GM12878 (cell line): ENCODE measurements around the gene NLN. TPM values are rescaled to one million over a fixed set of nuclear protein-coding genes. Genes with fewer than 3 reads are reported as not detected.

Experiments used
- ATAC-seq: fragments of 200-7000 bp; cut with Tn5 transposase; 3 replicates; pipeline ENCODE4 v1.9.1; 2020; ENCODE audit warnings: mild to moderate bottlenecking, moderate library complexity
- BruUV-seq: library from RNA; stranded (reverse); fragments of 400-500 nt; replicated peaks from 2 replicates; lab custom pipeline; 2021; lab: Mats Ljungman, UMichigan
- CTCF ChIA-PET: fragments of 300-600 bp; sonication (Branson Sonifier 250); formaldehyde crosslinking; extraction: SDS; loops from one replicate; lab custom pipeline; 2021; ENCODE audit warnings: inconsistent platforms; lab: Yijun Ruan, JAX
- POLR2A ChIA-PET: fragments of 350-600 bp; formaldehyde crosslinking; extraction: SDS; loops from one replicate; lab custom pipeline; 2021; ENCODE audit warnings: inconsistent platforms; lab: Charles Lee
- RAD21 ChIA-PET: fragments of 300-600 bp; sonication (Branson Sonifier 250); formaldehyde crosslinking; loops from one replicate; lab custom pipeline; 2023; ENCODE audit warnings: antibody characterized with exemption; ENCODE audit not compliant: unreplicated experiment; lab: Charles Lee
- SMC1A ChIA-PET: fragments of 300-600 bp; sonication (Branson Sonifier 250); formaldehyde crosslinking; loops from one replicate; lab custom pipeline; 2023; ENCODE audit not compliant: unreplicated experiment, uncharacterized antibody; lab: Charles Lee
- DNase-seq: peaks from one replicate; pipeline ENCODE4 v3.0.0-alpha.2; 2011; ENCODE audit warnings: low read depth, low spot score
- FAIRE-seq: peaks from 3 replicates; lab custom pipeline; 2011; peaks lifted over from hg19 to GRCh38; lab: Jason Lieb, UNC
- H2AFZ ChIP-seq: 2 replicates; pipeline ENCODE4 v1.6.0; 2011; ENCODE audit warnings: low read depth, low read length, control low read depth; ENCODE audit not compliant: control insufficient read depth
- H3K27ac ChIP-seq: 2 replicates; pipeline ENCODE4 v1.5.1; 2011; ENCODE audit warnings: control low read depth; ENCODE audit not compliant: control insufficient read depth, insufficient read depth
- H3K27me3 ChIP-seq, 2 experiments: replicated peaks in 1 of 2; 2 replicates each; pipeline versions ENCODE4 v1.6.0 to v1.6.1; 2011; ENCODE audit warnings: low read length in 1 of 2; ENCODE audit not compliant: control insufficient read depth in 2 of 2, insufficient read depth in 2 of 2
- H3K36me3 ChIP-seq, 2 experiments: 2 replicates each; pipeline ENCODE4 v1.5.1; 2011; ENCODE audit warnings: low read length in 1 of 2; ENCODE audit not compliant: control insufficient read depth in 2 of 2, insufficient read depth in 2 of 2
- H3K4me1 ChIP-seq: 2 replicates; pipeline ENCODE4 v1.6.1; 2011; ENCODE audit warnings: mild to moderate bottlenecking, low read length, moderate library complexity, mixed read lengths; ENCODE audit not compliant: control insufficient read depth, insufficient read depth
- H3K4me2 ChIP-seq: 2 replicates; pipeline ENCODE4 v1.6.0; 2011; ENCODE audit warnings: control low read depth; ENCODE audit not compliant: control insufficient read depth, insufficient read depth
- H3K4me3 ChIP-seq: fragments of 200-600 bp; sonication (generic); 2 replicates; pipeline ENCODE4 v1.5.1; 2016
- H3K79me2 ChIP-seq: 2 replicates; pipeline ENCODE4 v1.6.0; 2011; ENCODE audit warnings: low read length; ENCODE audit not compliant: control insufficient read depth, insufficient read depth
- H3K9ac ChIP-seq: 2 replicates; pipeline ENCODE4 v1.8.0; 2011; ENCODE audit warnings: low read length, control low read depth, mixed read lengths; ENCODE audit not compliant: control insufficient read depth, insufficient read depth
- H3K9me3 ChIP-seq: replicated peaks from 3 replicates; pipeline ENCODE4 v1.5.1; 2011; ENCODE audit warnings: mild to moderate bottlenecking, low read length; ENCODE audit not compliant: control insufficient read depth, insufficient read depth
- H4K20me1 ChIP-seq: 2 replicates; pipeline ENCODE4 v1.6.0; 2011; ENCODE audit not compliant: control insufficient read depth, insufficient read depth
- ASH2L ChIP-seq: fragments of 300-600, 200-600 bp; sonication (generic); IDR thresholded peaks from 2 replicates; pipeline ENCODE4 v1.6.1; 2017; ENCODE audit warnings: low read depth, mild to moderate bottlenecking, borderline replicate concordance
- BACH1 ChIP-seq: fragments of 450-650 bp; IDR thresholded peaks from 2 replicates; pipeline ENCODE4 v1.6.1; 2017; ENCODE audit warnings: mild to moderate bottlenecking, borderline replicate concordance
- BHLHE40 ChIP-seq, 2 experiments: fragments of 450-650 bp in 1 of 2; IDR thresholded peaks; 2 replicates each; pipeline ENCODE4 v1.6.1; 2011 to 2017; ENCODE audit warnings: low read depth in 2 of 2, borderline replicate concordance in 1 of 2, improper control_type of control experiment in 1 of 2, low read length in 1 of 2, mild to moderate bottlenecking in 1 of 2
- EED ChIP-seq: sonication (generic); IDR thresholded peaks from 2 replicates; pipeline ENCODE4 v1.6.1; 2016; ENCODE audit warnings: antibody characterized with exemption, low read depth
- IRF4 ChIP-seq: IDR thresholded peaks from 2 replicates; pipeline ENCODE4 v1.6.1; 2011; ENCODE audit warnings: low read depth, low read length
- JUND ChIP-seq: IDR thresholded peaks from 2 replicates; pipeline ENCODE4 v1.6.1; 2012; ENCODE audit warnings: low read depth, mild to moderate bottlenecking, low read length, improper control_type of control experiment, moderate library complexity
- POLR2A ChIP-seq: IDR thresholded peaks from 2 replicates; pipeline ENCODE4 v1.6.1; 2011; ENCODE audit warnings: low read depth, mild to moderate bottlenecking, low read length
- RBBP5 ChIP-seq: fragments of 200-600 bp; sonication (generic); conservative IDR thresholded peaks from 2 replicates; pipeline ENCODE4 v1.6.1; 2016
- SIX5 ChIP-seq: IDR thresholded peaks from 2 replicates; pipeline ENCODE4 v1.6.1; 2011; ENCODE audit warnings: mild to moderate bottlenecking, low read depth, low read length, moderate library complexity; ENCODE audit not compliant: severe bottlenecking
- SRF ChIP-seq, 2 experiments: IDR thresholded peaks; 2 replicates each; pipeline ENCODE4 v1.6.1; 2011; ENCODE audit warnings: low read depth in 2 of 2, low read length in 2 of 2, mild to moderate bottlenecking in 1 of 2, moderate library complexity in 1 of 2
- SUZ12 ChIP-seq: fragments of 200-600 bp; sonication (generic); IDR thresholded peaks from one replicate; pipeline ENCODE4 v1.6.1; 2018; ENCODE audit warnings: antibody characterized with exemption, mild to moderate bottlenecking; ENCODE audit not compliant: unreplicated experiment
- TCF3 ChIP-seq: IDR thresholded peaks from 2 replicates; pipeline ENCODE4 v1.6.1; 2012; ENCODE audit warnings: low read depth, mild to moderate bottlenecking, low read length, borderline replicate concordance; ENCODE audit not compliant: insufficient read depth
- ZZZ3 ChIP-seq: IDR thresholded peaks from 2 replicates; pipeline ENCODE4 v1.6.1; 2011; ENCODE audit warnings: low read depth; ENCODE audit not compliant: control insufficient read depth, insufficient read length
- WGBS: methylation state at CpG from one replicate; pipeline ENCODE4 v1.1.6; 2016; ENCODE audit warnings: low lambda C conversion rate; ENCODE audit not compliant: insufficient replicate concordance, insufficient coverage; ENCODE audit errors: missing lambda C conversion rate; 5-methylcytosine and 5-hydroxymethylcytosine counted together
- in situ Hi-C: fragments of 300-500 bp; cut with MboI; formaldehyde crosslinking; loops from 9 replicates; pipeline ENCODE4 v1.14.3; 2018; ENCODE audit warnings: mixed read lengths
- intact Hi-C: fragments of 100-400 bp; cut with micrococcal nuclease; formaldehyde crosslinking; loops from one replicate; pipeline ENCODE4 v1.14.2; 2022; ENCODE audit not compliant: unreplicated experiment
- polyA plus RNA-seq, 11 experiments: library from polyadenylated mRNA; depleted of rRNA in 4 of 11; unstranded in 6 of 11; stranded (reverse) in 5 of 11; fragments of >200 nt; fragmentation: Nextera tagmentation in 4 of 11; fragmentation: Illumina TruSeq in 1 of 11; extraction: Ambion mirVana in 4 of 11; extraction: Trizol in 1 of 11; gene quantifications; 1 replicate in 1 of 11; 2 replicates in 10 of 11; pipeline versions ENCODE4 v1.2.1 to v1.2.3, GENCODE V29; 2011 to 2016; ENCODE audit warnings: inconsistent platforms in 2 of 11, missing spikeins in 2 of 11, low read depth in 1 of 11
- total RNA-seq, 4 experiments: library from RNA; depleted of rRNA in 3 of 4; stranded (reverse); fragments of >200 nt in 3 of 4; fragmentation: Illumina TruSeq in 1 of 4; extraction: Trizol in 1 of 4; gene quantifications; 2 replicates each; pipeline versions ENCODE4 v1.2.1 to v1.2.3, GENCODE V29; 2013 to 2021
- TF ChIP-seq, protein P1 (sequence below): fragments of 450-650 bp; formaldehyde crosslinking; IDR thresholded peaks from 2 replicates; pipeline ENCODE4 v1.4.0; 2022; ENCODE audit warnings: mild to moderate bottlenecking, moderate library complexity
- TF ChIP-seq, protein P2 (sequence below): IDR thresholded peaks from 2 replicates; pipeline ENCODE4 v1.6.1; 2011; ENCODE audit warnings: low read depth, low read length, improper control_type of control experiment, borderline replicate concordance

NLN gene
- total and polyA plus RNA-seq, 10 of the 15 experiments (the other 5 are each of a cell fraction or from before 2014, with no cell fraction given) = 6.8 to 56.9 (median 33.3) TPM

DNA sequence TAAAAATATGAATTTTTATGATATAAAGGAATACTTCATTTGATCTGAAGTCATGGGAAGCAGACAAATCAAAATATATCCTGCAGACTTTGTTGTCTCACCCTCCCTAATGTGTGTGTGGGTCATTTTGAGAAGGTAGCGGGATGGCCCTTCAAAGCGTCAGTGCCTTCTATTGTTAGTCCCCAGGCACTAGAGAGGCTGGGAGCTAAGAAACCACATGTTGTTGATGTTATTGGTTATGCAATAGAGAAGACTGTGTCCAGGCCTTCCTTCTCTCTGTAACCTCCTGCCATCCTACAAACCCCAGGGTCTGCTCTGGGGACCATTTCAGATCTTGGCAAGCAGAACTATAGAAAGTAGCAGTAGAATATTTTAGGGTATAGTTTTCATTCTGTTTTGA, 94.7 kb downstream of the NLN start:
- SMC1A ChIA-PET = interaction anchor here (1.2 to 2.4 kb wide), 3 partner anchors 9 to 107 kb away, joined by 3 to 9 read pairs (median 5); no protein-coding TSS in a partner anchor
- no peaks in the 10 kb centered on the region for H3K79me2 ChIP-seq
- ATAC-seq (no peak), FAIRE-seq (no peak), DNase-seq (no peak)
- no peaks in the 10 kb centered on the region for H4K20me1 ChIP-seq
- POLR2A ChIA-PET = no interaction called here
- H3K4me2 ChIP-seq = no peak overlapping the region
- RAD21 ChIA-PET = no interaction called here
- no peaks in the 10 kb centered on the region for H3K9me3 ChIP-seq
- CTCF ChIA-PET = interaction anchor here (0.6 kb wide), 1 partner anchor 22 kb away, joined by 3 read pairs; no protein-coding TSS in a partner anchor
- H3K27me3 ChIP-seq = no peaks in the 10 kb centered on the region
- no peak overlapping the region for H3K27ac ChIP-seq
- H3K36me3 ChIP-seq = 0 out of 4 replicates have a peak, but pooled peaks cover 0 to 4% of the 10 kb centered on the region in 2 experiments
- H3K4me1 ChIP-seq = peaks cover 10% of the 10 kb centered on the region; the same call in 1 of the 2 replicates
- H3K9ac ChIP-seq = no peak overlapping the region
- in situ Hi-C loops = no loop called here
- H3K4me3 ChIP-seq = no peak overlapping the region
- H2AFZ ChIP-seq = no peak overlapping the region
- 100% methylated on average over 2 of the region's 2 CpGs for WGBS
- no TSS peak for BruUV-seq
- TF ChIP-seq ZZZ3 = no peak
- no peak for TF ChIP-seq EED
- TF ChIP-seq POLR2A = no peak
- no peak for TF ChIP-seq BACH1
- TF ChIP-seq SRF (IDR thresholded peaks at IDR 0.05; ENCODE audit: low read depth in 2 of 2, low read length in 2 of 2) = no peak
- no peak for TF ChIP-seq JUND
- TF ChIP-seq SUZ12 = no peak
- no peak for TF ChIP-seq SIX5
- TF ChIP-seq RBBP5 = no peak
- TF ChIP-seq, protein P1, sequence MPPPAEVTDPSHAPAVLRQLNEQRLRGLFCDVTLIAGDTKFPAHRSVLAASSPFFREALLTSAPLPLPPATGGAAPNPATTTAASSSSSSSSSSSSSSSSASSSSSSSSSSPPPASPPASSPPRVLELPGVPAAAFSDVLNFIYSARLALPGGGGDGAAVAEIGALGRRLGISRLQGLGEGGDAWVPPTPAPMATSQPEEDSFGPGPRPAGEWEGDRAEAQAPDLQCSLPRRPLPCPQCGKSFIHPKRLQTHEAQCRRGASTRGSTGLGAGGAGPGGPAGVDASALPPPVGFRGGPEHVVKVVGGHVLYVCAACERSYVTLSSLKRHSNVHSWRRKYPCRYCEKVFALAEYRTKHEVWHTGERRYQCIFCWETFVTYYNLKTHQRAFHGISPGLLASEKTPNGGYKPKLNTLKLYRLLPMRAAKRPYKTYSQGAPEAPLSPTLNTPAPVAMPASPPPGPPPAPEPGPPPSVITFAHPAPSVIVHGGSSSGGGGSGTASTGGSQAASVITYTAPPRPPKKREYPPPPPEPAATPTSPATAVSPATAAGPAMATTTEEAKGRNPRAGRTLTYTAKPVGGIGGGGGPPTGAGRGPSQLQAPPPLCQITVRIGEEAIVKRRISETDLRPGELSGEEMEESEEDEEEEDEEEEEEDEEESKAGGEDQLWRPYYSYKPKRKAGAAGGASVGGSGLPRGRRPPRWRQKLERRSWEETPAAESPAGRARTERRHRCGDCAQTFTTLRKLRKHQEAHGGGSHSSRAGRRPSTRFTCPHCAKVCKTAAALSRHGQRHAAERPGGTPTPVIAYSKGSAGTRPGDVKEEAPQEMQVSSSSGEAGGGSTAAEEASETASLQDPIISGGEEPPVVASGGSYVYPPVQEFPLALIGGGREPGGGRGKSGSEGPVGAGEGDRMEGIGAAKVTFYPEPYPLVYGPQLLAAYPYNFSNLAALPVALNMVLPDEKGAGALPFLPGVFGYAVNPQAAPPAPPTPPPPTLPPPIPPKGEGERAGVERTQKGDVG (CRISPR knock-in tag) = no peak
- TF ChIP-seq, protein P2, sequence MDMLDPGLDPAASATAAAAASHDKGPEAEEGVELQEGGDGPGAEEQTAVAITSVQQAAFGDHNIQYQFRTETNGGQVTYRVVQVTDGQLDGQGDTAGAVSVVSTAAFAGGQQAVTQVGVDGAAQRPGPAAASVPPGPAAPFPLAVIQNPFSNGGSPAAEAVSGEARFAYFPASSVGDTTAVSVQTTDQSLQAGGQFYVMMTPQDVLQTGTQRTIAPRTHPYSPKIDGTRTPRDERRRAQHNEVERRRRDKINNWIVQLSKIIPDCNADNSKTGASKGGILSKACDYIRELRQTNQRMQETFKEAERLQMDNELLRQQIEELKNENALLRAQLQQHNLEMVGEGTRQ = no peak
- TF ChIP-seq BHLHE40 (IDR thresholded peaks at IDR 0.05; ENCODE audit: borderline replicate concordance in 1 of 2, low read depth in 2 of 2, low read length in 1 of 2) = no peak
- TF ChIP-seq ASH2L = no peak
- no peak for TF ChIP-seq IRF4
- no peak for TF ChIP-seq TCF3
- intact Hi-C loops = no loop called here
